ENCODE data around the gene GGCX.

GGCX gene

DNA sequence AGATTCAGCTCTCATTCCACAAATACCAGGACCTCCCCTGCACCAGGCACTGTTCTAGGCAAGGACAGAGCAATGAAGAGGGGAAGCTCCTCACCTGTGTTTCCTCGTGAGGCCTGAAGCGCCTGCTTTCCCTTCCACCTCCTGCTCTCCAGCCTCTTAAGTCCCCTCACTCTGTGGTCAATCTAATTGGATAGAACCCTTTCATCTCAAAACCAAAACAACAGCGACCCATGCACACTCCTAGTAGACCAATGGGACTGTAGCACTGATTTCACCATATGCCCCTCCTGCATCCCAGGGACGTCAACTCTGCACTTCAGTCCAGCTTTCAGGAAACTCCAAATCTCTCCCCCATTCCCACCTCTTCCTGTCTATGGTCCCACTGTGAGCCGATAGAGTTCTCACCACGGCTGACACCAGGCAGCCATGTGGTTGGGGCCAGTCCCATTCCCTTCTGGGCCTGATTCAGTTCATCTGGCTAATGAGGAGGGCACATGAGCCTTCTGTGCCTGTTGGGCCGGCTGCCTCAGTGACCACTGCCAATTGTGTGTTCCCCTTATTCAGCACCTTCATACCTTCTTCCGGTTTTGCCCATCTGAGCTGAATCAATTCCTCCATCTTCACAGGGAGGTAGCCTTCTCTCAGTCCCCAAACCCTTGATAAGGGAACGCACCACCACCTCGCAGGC, 55.6 kb downstream of the GGCX start:
- DNase-seq, result no peak

DNA sequence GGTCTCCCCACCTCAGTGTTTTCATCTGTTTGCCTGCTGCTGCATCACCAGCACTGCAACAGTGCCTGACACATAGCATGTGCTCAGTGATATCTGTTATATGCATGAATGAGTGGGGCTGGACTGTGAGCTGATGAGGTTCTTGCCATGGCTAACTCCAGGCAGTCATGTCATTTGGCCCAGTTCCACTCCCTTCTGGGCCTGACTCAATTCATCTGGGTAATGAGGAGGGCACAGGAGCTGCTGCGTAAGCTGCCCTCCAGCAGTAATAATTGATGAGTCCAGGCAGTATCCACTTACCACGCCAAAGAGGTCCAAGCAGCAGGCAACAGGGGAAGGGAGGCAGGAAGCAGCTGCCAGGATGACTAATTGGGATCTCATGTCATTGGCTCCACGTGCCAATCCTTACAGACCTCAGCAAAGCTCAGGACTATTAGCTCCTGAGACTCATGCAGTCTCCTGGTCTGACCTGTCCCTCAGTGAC, 56.5 kb downstream of the GGCX start:
- peak; percentile 82 for DNase-seq

DNA sequence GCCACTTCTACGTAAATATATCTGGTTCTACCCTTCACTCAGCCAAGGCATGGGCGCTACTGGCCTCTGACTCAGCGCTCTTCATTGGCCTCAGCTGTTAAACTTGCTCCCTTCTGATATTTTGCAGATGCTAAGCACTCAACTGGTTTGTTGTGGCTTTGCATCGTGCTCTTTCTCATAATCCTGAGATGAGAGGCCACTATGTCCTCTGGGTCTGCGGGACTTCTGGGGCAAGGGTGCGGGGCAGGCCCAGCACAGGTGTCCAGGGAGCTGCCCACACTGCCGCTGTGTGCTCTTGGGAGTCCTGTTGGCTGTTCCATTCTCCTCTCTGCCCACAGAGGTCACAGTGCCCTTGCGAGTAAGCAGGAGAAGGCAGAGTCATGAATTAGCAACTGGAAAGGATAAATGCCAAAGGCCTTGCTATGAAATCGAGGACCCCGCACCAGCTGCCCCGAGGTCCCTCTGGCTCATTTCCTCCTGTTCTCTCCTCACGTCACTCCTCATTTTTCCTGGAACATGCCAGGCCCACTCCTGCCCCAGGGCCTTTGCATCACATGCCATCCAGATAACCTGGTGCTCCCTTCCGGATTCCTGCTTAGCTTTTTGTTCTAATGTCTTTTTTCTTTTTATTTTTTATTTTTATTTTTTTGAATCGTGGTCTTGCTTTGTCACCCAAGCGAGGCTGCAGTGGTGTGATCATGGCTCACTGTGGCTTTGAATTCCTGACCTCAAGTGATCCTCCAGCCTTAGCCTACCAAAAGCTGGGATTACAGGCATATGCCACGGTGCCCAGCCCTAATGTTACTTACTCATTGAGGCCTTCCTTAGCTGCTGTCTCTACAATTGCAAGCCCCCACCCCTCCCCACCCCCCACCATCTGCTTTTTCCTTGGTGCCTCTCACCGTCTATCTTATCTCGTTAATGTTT, 57.2 kb downstream of the GGCX start:
- DNase-seq, result no peak

DNA sequence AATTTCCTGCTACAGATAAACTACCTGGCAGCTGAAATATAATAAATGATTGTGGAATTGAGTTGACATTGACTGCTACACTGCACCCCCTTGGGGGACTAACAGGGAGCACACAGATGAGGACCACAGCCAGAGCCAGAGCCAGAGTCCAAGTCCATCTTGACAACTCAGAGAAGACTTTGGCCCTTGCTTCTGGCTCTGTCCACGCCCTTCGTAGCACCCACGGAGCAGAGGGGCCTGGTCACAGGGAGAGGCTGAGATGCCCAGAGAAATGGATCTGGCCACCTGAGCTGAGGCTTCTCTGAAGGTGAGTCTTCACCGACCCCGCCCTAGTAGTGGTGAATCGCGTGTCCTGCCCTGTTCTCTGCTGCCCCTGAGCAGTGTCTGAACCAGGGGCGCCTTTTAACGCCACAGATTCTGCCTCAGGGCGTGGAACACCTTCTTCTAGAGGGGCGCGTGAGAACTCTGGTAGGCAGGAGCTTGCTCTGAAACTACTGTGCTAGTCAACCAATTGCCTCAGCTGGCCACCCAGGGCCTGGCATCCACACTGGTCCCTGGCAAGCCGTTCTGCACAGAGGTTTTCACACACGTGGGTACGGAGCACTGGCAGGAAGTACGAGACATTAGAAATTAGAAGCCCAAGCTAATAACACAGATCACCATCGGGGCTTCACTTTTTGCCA, 58.0 kb downstream of the GGCX start:
- DNase-seq, result no peak

DNA sequence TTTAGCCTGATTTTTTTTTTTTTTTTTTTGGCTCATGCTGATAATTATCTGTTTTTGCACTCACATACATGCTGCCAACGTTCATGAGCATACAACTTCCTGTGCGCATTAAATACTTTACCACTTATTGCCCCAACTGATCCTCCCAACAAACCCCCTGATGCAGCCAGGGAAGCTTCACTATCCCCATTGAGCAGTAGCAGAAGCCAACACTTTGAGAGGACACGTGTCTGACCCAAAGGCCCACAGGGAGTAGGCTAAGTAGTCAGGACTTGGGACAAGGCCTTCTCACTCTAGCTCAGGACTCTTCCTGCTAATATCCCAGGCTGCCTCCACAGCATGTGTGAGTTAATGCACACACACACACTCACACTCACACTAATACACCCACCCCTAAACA, 58.6 kb downstream of the GGCX start:
- DNase-seq, result no peak

DNA sequence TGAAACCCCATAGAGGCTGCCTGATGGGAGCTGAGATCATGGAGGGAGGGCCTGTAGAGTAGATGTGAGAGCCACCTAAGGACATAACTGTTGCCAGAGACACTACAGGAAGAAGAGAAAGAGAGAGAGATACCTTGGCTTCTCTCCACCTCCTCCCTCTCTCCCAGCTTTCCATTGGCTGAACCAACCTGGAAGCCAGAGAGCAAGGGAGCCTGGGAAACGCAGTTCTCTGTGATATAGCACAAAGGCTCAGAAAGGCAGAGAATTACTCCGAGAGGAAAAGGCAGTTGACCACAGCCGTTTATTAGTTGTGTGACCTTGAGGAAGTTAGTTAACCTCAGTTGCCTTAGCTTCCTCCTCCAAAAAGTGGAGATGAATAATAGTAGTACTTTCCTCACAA, 60.0 kb downstream of the GGCX start:
- no peak for DNase-seq

DNA sequence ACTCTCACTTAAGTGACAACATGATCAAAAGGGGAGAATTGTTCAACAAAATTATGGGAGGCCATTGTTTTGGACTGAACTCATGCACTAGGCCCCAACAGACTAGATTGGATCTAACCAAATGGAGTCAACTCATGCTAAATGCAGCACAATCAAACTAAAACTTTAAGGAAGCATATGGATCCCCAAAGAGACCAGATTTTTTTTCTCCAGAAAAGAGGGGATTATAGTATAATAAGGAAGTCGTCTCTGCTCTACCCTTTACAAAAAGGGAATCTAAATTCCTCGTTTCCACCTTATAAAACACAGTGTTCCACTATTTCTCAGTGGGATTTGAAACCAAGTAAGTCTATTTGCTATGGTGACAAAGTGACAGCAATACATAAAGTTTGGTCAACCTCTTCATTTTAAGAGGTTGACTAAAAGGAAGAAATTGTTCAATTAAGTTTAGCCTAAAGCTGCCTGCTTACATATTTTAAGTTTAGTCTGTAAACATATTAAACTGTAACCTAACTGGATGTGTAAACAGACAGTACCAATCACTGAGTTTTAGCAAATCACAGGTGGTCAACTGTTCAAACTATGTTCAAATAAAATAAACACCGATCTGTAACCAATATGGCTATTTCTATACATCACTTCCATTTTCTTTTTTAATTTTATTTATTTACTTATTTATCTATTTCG, 63.2 kb downstream of the GGCX start:
- DNase-seq, result no peak

DNA sequence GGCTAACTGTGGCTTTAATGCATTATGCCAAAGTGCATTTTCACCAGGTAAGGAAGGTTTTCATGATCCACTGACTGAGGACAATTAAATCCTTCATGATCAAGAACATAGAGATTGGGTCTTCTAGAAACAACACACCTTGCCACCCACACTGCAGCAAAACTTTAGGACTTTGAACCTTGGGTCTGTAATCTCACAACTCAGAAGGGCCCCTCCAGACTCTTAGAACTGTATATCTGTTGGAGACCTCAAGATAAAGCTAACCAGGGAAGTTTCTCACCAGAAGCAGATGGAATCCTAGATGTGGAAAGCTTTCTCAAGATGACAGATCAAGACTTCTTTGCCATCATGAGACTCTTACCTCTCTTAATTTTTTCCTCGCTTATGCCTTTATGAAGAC, 64.9 kb downstream of the GGCX start:
- DNase-seq, result no peak
